NCI-H446 treated with DMSO at 0.1 percent for 48 hours (cell line): Measurements from ENCODE around the gene C9orf152.

Source experiments
- DNase-seq: peaks from one replicate; lab custom pipeline; 2025; lab: John Stamatoyannopoulos, UW

The C9orf152 gene

DNA sequence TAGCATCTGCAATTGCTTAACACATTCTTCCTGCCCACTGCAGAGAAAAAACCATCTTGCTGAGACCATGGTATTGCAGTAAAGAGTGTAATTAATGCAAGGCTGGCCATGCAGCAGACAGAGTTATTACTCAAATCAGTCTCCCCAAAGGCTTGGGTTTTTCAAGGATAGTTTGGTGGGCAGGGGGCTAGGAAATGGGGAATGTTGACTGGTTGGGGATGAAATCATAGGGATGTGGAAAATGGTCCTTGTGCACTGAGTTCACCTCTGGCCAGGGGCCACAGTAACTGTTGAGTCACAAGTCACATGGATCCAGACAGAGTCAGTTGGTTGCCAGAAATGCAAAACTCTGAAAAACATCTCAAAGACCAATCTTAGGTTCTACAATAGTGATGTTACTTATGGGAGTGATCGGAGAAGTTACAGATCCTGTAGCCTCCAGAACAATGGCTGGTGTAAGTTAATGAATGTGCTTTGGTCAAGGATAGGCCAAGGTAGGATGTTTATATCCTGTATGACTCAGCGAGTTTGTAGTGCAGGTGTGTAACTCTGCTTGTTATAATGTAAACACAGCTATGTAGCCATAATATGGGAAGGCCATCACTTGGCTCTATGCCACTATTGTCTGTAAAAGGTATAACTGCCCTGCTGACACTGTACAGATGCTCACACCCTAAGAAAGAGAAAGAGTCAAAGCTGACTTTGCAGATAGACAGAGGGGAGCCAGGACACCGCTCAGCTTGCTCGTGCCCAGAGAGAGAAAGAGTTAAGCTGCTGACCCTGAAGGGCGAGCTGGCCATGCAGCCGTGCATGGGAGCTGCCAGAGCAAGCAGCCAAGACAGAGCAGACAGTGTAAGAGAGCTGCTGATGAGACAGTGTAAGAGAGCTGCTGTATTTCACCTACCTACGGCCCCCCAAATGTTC, 27.2 kb downstream of the C9orf152 start:
- no peak for DNase-seq

DNA sequence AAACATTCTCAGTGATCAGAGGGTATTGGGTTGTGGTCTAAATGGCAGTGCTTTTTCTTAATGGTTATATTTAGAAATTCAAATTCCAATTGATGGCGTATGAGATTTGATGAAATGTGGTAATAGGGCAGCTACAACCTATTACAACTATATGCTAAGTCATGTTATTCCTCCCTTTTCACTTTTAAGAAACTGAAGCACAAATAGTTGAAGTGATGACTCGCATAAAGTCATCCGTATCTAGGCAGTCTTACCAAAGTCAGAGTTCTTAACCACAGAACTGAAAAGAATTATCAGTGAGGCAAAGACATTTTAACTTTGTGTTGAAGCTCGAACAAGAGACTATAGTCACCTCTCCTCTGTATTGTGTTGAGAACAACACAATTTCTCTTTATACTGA, 28.2 kb downstream of the C9orf152 start:
- DNase-seq, result no peak

- no peak for DNase-seq
Measured at GRCh38 chr9:110178281-110178680, 29.7 kb downstream of the C9orf152 start.

- DNase-seq, result no peak
Measured at GRCh38 chr9:110175275-110175968, 32.5 kb downstream of the C9orf152 start.

GRCh38 chr9:110173322-110173642, 34.7 kb downstream of the C9orf152 start:
- DNase-seq, result no peak

DNA sequence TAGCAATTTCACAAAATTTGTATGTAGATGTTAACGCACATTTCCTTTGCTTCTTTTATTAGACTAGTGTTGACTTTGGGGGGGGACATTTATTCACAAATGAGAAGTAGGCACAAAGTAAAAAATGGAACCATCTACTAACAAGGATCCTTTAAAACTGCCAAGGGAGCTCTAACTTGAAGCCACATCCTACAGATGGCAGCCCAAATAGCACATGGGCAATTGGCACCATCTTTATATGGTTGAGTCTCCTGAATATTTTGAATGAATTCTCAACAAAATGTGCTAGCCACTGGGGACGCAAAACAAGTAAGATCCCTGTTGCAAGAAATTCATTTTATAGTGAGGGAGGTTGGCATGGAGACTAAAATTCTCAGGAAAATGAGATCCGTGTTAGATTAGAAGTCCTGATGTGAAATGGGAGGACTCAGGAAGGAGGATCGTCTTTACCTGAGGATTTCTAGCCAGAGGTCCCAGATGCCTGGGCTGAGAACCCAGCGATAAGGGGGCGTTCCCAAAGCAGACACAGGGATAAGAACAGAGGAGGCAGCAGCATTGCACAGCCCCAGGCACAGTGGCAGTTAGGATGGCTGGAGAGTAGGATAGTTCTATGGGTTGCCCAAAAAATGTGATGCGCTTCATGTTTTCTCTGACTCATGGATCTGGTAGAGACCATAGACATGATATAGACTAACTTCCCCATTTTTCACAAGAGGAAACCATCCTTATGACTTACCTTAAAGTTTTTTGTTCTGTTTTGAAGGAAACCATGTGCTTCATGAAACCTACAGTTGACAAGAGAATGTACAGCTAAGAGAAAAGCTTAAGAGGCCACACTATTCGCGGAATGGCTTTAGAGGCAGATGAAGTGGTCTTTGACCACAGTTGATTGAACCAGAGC, 37.4 kb downstream of the C9orf152 start:
- no peak for DNase-seq

GRCh38 chr9:110168486-110168885, 39.5 kb downstream of the C9orf152 start:
- DNase-seq, result no peak

DNA sequence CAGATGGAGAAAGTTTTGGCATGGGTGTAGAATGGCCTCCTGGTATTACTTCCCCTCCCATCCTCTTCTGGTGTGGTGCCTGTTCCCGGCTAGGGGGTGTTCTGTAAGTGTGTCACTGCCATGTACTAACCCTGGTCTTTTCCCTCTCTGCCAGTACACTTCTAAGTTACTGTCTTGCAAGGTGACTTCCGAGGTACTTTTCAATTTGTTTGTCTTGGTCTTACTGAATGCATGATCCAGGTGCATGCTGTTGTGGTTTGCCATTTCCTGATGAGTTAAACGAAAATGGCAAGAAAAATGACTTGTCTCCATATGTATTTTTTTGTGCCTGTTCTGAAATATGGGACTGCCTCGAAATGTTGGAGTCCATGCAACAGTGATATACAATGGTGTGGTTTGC, 46.0 kb downstream of the C9orf152 start:
- no peak for DNase-seq

DNA sequence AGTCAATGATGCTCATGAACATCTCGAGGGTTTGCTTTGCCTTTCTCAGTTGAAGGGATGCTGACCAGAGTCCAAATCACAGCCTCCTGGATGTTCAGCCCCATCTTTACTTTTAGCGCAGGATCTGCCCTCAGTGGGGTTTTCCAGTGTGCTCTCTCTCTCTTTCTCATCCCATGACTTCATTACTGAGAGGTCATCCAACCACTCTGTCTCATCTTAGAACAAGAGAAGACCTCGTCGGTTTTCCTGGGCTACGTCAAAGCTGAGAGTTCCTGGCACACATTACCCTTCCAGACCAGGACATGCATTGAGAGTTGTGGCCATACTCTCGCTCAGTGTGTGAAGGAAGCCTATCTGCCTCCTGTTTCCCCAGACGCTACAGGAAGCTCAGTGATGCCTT, 47.3 kb downstream of the C9orf152 start:
- DNase-seq, result no peak

DNA sequence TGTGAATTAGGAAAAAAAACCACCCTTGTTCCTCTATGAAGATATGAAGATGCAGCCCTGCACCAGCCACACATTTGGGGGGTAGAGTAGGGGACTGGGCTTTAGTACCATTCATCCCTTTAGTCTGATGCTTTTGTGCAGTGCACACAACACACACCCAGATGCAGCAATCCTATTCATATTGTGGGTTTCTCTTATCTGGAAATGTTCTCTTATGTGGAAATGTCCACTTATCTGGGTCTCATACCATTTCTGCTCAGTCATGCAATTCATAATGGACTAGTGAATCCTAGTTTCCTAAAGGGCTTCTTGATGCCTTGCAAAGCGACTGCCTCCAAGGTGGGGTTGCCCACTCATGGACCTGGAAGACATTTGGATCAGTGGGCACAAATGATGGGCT, 47.8 kb downstream of the C9orf152 start:
- no peak for DNase-seq

DNA sequence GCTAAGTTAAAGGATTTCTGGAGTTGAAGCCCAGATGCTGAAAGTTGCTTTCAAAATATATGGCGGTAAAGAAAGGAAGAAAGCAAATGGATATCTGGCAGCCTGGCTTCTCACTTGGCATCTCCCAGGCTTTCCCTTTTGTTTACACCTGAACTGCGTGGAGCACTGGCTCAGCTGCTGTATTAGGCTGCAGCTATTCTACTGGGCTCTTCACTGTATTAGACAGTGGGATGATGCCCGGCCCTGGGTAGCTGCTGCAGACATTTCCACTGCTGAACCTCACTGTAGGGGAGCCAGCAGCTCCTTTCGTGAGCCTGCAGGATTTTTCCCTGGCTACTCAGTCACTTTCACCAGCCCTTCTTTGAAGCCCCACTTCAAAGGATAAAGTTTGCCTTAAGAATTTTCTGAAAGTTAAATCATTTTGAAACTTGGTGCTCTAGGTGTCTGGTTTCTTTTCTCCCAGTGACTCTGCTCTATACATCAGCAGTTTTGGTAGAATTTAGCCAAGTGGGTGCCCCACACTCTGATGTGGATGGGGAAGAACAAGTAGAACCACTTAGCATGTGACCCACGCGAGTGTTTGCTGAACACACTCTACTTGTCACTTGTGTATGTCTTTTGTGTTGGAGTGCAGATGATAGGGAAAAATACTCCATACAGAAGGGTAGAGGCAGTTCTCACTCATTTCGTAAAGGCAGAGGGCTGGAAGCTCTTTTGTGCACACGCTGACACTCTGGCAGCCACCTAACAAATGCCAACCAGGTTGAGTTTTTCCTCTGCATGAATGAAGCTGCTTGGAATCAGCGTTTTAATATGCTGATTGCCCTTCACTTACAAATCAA, 49.9 kb downstream of the C9orf152 start:
- peak; percentile 48 for DNase-seq

- DNase-seq, result peak; percentile 38
Measured at GRCh38 chr9:110156902-110157301, 51.1 kb downstream of the C9orf152 start.

- DNase-seq, result no peak
Measured at GRCh38 chr9:110156416-110156815, 51.5 kb downstream of the C9orf152 start.

GRCh38 chr9:110155751-110156150, 52.2 kb downstream of the C9orf152 start:
- DNase-seq, result no peak

- DNase-seq, result no peak
Measured at GRCh38 chr9:110153431-110153830, 54.5 kb downstream of the C9orf152 start.

DNA sequence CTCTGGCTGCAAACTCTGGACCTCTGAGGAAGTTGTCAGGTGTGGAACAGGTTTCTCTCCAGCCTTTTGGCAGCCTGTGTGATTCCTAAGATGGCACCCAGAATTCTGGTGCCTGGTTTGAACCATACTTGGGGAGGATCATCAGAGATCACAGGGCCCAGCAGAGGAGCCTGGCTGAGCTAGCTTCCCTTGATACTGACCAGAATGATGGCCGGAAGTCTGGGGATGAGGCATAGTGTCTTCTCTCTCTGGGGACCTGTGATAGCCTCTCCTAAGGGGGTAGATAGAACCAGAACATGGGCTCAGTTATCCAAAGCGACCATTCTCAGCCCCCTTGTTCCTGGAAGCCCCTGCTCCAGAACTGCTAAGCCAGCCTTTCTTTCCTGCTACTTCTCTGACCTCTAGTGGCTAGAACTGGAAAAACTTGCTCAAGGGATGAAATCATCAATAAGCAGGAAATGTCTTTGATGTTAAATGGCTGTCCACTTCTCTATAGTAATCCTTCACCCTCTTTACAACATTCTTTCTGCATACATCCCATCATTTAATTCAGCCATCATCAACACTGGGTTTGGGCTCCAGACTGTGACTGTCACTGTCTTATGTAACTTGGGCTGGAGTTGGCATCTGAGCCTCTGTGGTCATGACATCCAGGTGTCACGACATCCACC, 55.1 kb downstream of the C9orf152 start:
- DNase-seq, result no peak
